ENCODE results near the gene YEATS2. TPM values are rescaled to one million over a fixed set of nuclear protein-coding genes. Genes with fewer than 3 reads are reported as not detected.

Gene YEATS2
- total and polyA plus RNA-seq, 2 of the 4 experiments (the other 2 are of a cell fraction) = 30.1 to 43.0 TPM

DNA sequence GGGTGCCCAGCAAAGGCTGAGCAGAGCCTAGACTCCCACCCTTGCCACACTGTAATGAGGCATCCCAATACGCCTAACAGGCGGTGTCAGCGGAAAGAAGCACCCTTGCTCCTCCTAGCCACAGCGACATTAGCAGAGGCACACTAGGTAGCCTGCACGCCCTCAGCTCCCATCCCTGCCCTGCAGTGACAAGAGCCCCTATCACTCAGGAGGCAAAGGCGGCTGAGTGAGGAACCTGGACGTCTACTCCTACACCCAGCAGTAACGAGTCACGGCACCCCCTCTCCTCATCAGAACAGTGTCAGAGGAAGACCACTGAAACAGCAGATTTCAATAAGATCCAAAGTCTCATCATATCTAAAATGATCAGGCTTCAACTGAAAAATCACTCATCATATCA lies 139.8 kb downstream of the YEATS2 start:
- TF ChIP-seq BHLHE40 (IDR thresholded peaks at IDR 0.05; ENCODE audit: low read depth, low read length) (no peak), RFX5 (IDR thresholded peaks at IDR 0.05; ENCODE audit: low read depth, low read length) (no peak), CHD1 (IDR thresholded peaks at IDR 0.05; ENCODE audit: low read depth, low read length) (no peak), MAFK (IDR thresholded peaks at IDR 0.05; ENCODE audit: low read depth, low read length) (no peak), FOS (IDR thresholded peaks at IDR 0.05; ENCODE audit: low read depth, low read length) (no peak), NFE2L2 (IDR thresholded peaks at IDR 0.05; ENCODE audit: low read depth, low read length) (no peak), RAD21 (IDR thresholded peaks at IDR 0.05; ENCODE audit: low read length) (no peak), MAZ (IDR thresholded peaks at IDR 0.05; ENCODE audit: borderline replicate concordance, low read depth, low read length) (no peak)
- TF ChIP-seq, protein P1, sequence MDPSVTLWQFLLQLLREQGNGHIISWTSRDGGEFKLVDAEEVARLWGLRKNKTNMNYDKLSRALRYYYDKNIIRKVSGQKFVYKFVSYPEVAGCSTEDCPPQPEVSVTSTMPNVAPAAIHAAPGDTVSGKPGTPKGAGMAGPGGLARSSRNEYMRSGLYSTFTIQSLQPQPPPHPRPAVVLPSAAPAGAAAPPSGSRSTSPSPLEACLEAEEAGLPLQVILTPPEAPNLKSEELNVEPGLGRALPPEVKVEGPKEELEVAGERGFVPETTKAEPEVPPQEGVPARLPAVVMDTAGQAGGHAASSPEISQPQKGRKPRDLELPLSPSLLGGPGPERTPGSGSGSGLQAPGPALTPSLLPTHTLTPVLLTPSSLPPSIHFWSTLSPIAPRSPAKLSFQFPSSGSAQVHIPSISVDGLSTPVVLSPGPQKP (IDR thresholded peaks at IDR 0.05; ENCODE audit: borderline replicate concordance, low read depth, low read length) = no peak
- TF ChIP-seq, protein P2, sequence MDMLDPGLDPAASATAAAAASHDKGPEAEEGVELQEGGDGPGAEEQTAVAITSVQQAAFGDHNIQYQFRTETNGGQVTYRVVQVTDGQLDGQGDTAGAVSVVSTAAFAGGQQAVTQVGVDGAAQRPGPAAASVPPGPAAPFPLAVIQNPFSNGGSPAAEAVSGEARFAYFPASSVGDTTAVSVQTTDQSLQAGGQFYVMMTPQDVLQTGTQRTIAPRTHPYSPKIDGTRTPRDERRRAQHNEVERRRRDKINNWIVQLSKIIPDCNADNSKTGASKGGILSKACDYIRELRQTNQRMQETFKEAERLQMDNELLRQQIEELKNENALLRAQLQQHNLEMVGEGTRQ (IDR thresholded peaks at IDR 0.05; ENCODE audit: low read depth, low read length) = no peak
- no TSS peak for BruUV-seq (replicated peaks)
- ATAC-seq (ENCODE audit: low read depth) (no peak), DNase-seq (no peak)
- no CpG with 5 or more reads among the region's 9 CpGs for WGBS, 2 experiments (ENCODE audit: extremely low coverage in 2 of 2, insufficient read length in 1 of 2)
- Histone ChIP-seq H3K18ac (ENCODE audit: low read depth, low read length) (no peak overlapping the region), H3K9me1 (ENCODE audit: insufficient read depth, low read length) (peaks cover 4% of the 10 kb centered on the region), H3K4me3 (ENCODE audit: insufficient read depth, low read depth, low read length) (no peak overlapping the region), H3K27ac (ENCODE audit: insufficient read depth, low read length) (no peak overlapping the region), H3K9ac (ENCODE audit: low read depth, low read length) (no peak overlapping the region), H2AK9ac (replicated peaks; ENCODE audit: low read depth, low read length, poor library complexity) (no peak overlapping the region), H2AK5ac (ENCODE audit: low read depth, low read length) (no peak overlapping the region), H3K9me3 (ENCODE audit: control insufficient read depth, insufficient read depth, low read length) (no peaks in the 10 kb centered on the region), H4K8ac (ENCODE audit: low read depth in 2 of 2, low read length in 2 of 2) (no peak overlapping the region), H3K27me3 (ENCODE audit: control insufficient read depth, insufficient read depth, low read length) (no peaks in the 10 kb centered on the region), H3K56ac (ENCODE audit: extremely low read depth, insufficient read depth, low read length) (no peak overlapping the region), H3K4me1 (ENCODE audit: control insufficient read depth, insufficient read depth, low read length) (no peaks in the 10 kb centered on the region), H3K4ac (ENCODE audit: low read depth, low read length) (no peak overlapping the region), H3K79me1 (ENCODE audit: low read depth in 1 of 2, low read length in 2 of 2) (peaks cover 10 to 17% of the 10 kb centered on the region in 2 experiments; a peak in 2 of 4 replicates), H2BK20ac (ENCODE audit: low read depth, low read length) (no peak overlapping the region), H2BK5ac (ENCODE audit: low read depth, low read length, poor library complexity, severe bottlenecking) (no peak overlapping the region), H4K20me1 (ENCODE audit: insufficient read depth, low read length) (no peaks in the 10 kb centered on the region), H3K14ac (replicated peaks; ENCODE audit: low read depth, low read length) (no peak overlapping the region), H3K36me3 (ENCODE audit: control insufficient read depth, insufficient read depth, low read length) (peaks cover 40% of the 10 kb centered on the region), H2BK120ac (ENCODE audit: low read depth, low read length) (no peak overlapping the region), H2AFZ (replicated peaks; ENCODE audit: low read length, poor library complexity) (no peak overlapping the region), H3K23ac (ENCODE audit: low read depth, low read length) (no peak overlapping the region), H2BK15ac (ENCODE audit: low read depth, low read length) (no peak overlapping the region), H3K4me2 (ENCODE audit: low read depth, low read length) (no peak overlapping the region), H4K5ac (ENCODE audit: low read depth, low read length) (no peak overlapping the region), H4K91ac (ENCODE audit: insufficient read depth, low read depth, low read length) (no peak overlapping the region)
- dilution Hi-C loops (cut with HindIII; ENCODE audit: low sequenced_read_pairs, unreplicated experiment) = no loop called here
- in situ Hi-C loops (cut with MboI; ENCODE audit: low sequenced_read_pairs) = no loop called here
- POLR2A ChIA-PET (ENCODE audit: unreplicated experiment) = no interaction called here
- intact Hi-C loops (cut with micrococcal nuclease) = no loop called here
- CTCF ChIA-PET = no interaction called here

All from IMR-90 (cell line).